HepG2 (cell line): ENCODE results near the gene CYSRT1. TPM values are rescaled to one million over a fixed set of nuclear protein-coding genes. Genes with fewer than 3 reads are reported as not detected.

Source experiments
- CEBPZ ChIP-seq: IDR thresholded peaks from 2 replicates; pipeline ENCODE4 v1.6.1; 2012; ENCODE audit warnings: low read length, improper control_type of control experiment
- CENPBD1 ChIP-seq: sonication (generic); formaldehyde crosslinking; IDR thresholded peaks from 2 replicates; pipeline ENCODE4 v1.8.0; 2022; ENCODE audit warnings: missing genetic modification reagents, low read depth, mild to moderate bottlenecking, borderline replicate concordance
- HOXD1 ChIP-seq: sonication (generic); formaldehyde crosslinking; IDR thresholded peaks from 2 replicates; pipeline ENCODE4 v1.5.0; 2020; ENCODE audit warnings: missing genetic modification reagents
- JUN ChIP-seq: sonication (generic); formaldehyde crosslinking; IDR thresholded peaks from 2 replicates; pipeline ENCODE4 v1.4.0; 2020; ENCODE audit warnings: mild to moderate bottlenecking, missing genetic modification reagents
- KIAA2018 ChIP-seq: sonication (generic); formaldehyde crosslinking; IDR thresholded peaks from 2 replicates; pipeline ENCODE4 v1.5.0; 2020; ENCODE audit warnings: mild to moderate bottlenecking, missing genetic modification reagents, borderline replicate concordance
- KLF11 ChIP-seq: IDR thresholded peaks from 2 replicates; pipeline ENCODE4 v1.6.1; 2016; ENCODE audit warnings: missing compliant biosample characterization
- NCOA2 ChIP-seq: sonication (generic); formaldehyde crosslinking; IDR thresholded peaks from 2 replicates; pipeline ENCODE4 v1.8.0; 2022; ENCODE audit warnings: inconsistent platforms
- NONO ChIP-seq, 2 experiments: fragments of 450-650 bp in 1 of 2; sonication (generic) in 1 of 2; formaldehyde crosslinking in 1 of 2; IDR thresholded peaks in 1 of 2; conservative IDR thresholded peaks in 1 of 2; 2 replicates each; pipeline versions ENCODE4 v1.6.1 to v1.8.0; 2017 to 2022; ENCODE audit warnings: mild to moderate bottlenecking in 1 of 2, missing genetic modification reagents in 1 of 2, moderate library complexity in 1 of 2
- ZFP36 ChIP-seq: fragments of 150-350 bp; IDR thresholded peaks from 2 replicates; pipeline ENCODE4 v1.6.1; 2018; ENCODE audit warnings: borderline replicate concordance, low read length, low read depth; ENCODE audit not compliant: partially characterized antibody
- ZNF562 ChIP-seq: sonication (generic); formaldehyde crosslinking; IDR thresholded peaks from 2 replicates; pipeline ENCODE4 v1.8.0; 2022; ENCODE audit warnings: missing genetic modification reagents, borderline replicate concordance
- ZNF574 ChIP-seq: sonication (generic); formaldehyde crosslinking; IDR thresholded peaks from 2 replicates; pipeline ENCODE4 v1.4.0; 2020; ENCODE audit warnings: missing genetic modification reagents
- ZNF652 ChIP-seq: IDR thresholded peaks from 2 replicates; pipeline ENCODE4 v1.6.1; 2016; ENCODE audit warnings: low read depth, borderline replicate concordance
- ZSCAN30 ChIP-seq: sonication (generic); formaldehyde crosslinking; IDR thresholded peaks from 2 replicates; pipeline ENCODE4 v1.5.0; 2020; ENCODE audit warnings: mild to moderate bottlenecking, missing genetic modification reagents
- polyA plus RNA-seq, 8 experiments: library from polyadenylated mRNA; depleted of rRNA in 3 of 8; stranded (reverse) in 7 of 8; unstranded in 1 of 8; fragments of >200 nt; fragmentation: Illumina TruSeq in 4 of 8; extraction: Trizol in 4 of 8; gene quantifications; 2 replicates each; pipeline versions ENCODE4 v1.2.1 to v1.2.3, GENCODE V29; 2011 to 2016; ENCODE audit warnings: low read depth in 4 of 8, missing spikeins in 1 of 8, mixed read lengths in 1 of 8; ENCODE audit not compliant: insufficient read depth in 1 of 8
- total RNA-seq, 5 experiments: library from RNA; depleted of rRNA; stranded (reverse); fragments of >200 nt; fragmentation: Illumina TruSeq; extraction: Trizol; gene quantifications; 2 replicates each; pipeline ENCODE4 v1.2.3, GENCODE V29; 2016; ENCODE audit warnings: low read depth in 1 of 5

CYSRT1 gene
- total and polyA plus RNA-seq, 2 of the 13 experiments (the other 11 are each of a cell fraction or from before 2014, with no cell fraction given): 1.5 to 2.1 TPM

- no peak for TF ChIP-seq KIAA2018 (CRISPR knock-in tag)
- TF ChIP-seq ZSCAN30 (CRISPR knock-in tag): no peak
- peak; percentile 72 for TF ChIP-seq ZNF574
- TF ChIP-seq NONO (IDR thresholded peaks at IDR 0.05): no peak
- peak; percentile 89 for TF ChIP-seq NONO (CRISPR knock-in tag; conservative IDR thresholded peaks at IDR 0.05)
- no peak for TF ChIP-seq HOXD1 (CRISPR knock-in tag)
- no peak for TF ChIP-seq ZNF652 (CRISPR knock-in tag)
- no peak for TF ChIP-seq CENPBD1 (CRISPR knock-in tag)
- TF ChIP-seq JUN (CRISPR knock-in tag): no peak
- no peak for TF ChIP-seq ZNF562 (CRISPR knock-in tag)
- no peak for TF ChIP-seq CEBPZ
- no peak for TF ChIP-seq ZFP36
- no peak for TF ChIP-seq KLF11
- peak; percentile 16; the same call in 1 of the 2 replicates for TF ChIP-seq NCOA2 (CRISPR knock-in tag)
These were observed 5.1 kb downstream of the CYSRT1 start (continued) for GRCh38 chr9:137229903-137230704.
